ENCODE results near the gene PTPRM.

- TF ChIP-seq CTCF (IDR thresholded peaks at IDR 0.05; ENCODE audit: extremely low read depth in 1 of 2, insufficient read depth in 1 of 2, low read depth in 1 of 2, low read length in 2 of 2) = no peak
- no peak for TF ChIP-seq JUN (IDR thresholded peaks at IDR 0.05; ENCODE audit: borderline replicate concordance, insufficient read depth, insufficient read length, low read depth)
- no peak for TF ChIP-seq POLR2A (IDR thresholded peaks at IDR 0.05; ENCODE audit: low read depth, low read length)
- no peak for TF ChIP-seq POLR2AphosphoS5 (IDR thresholded peaks at IDR 0.05; ENCODE audit: insufficient read depth, low read depth, low read length)
- no peak for TF ChIP-seq FOS (IDR thresholded peaks at IDR 0.05; ENCODE audit: borderline replicate concordance, insufficient read depth, low read length)
- TF ChIP-seq EZH2 (IDR thresholded peaks at IDR 0.05; ENCODE audit: borderline replicate concordance, low read depth, low read length, severe bottlenecking) = no peak
- TF ChIP-seq MAX (IDR thresholded peaks at IDR 0.05; ENCODE audit: insufficient read depth, insufficient read length) = no peak
- no peak for TF ChIP-seq MYC (IDR thresholded peaks at IDR 0.05; ENCODE audit: low read depth, low read length)
- TF ChIP-seq GATA2 (IDR thresholded peaks at IDR 0.05; ENCODE audit: insufficient read depth, insufficient read length, low read depth, low read length) = no peak
Measured at GRCh38 chr18:8403713-8404112, 836.6 kb downstream of the PTPRM start.

All from endothelial cell of umbilical vein (primary cell).